Activated CD4-positive, alpha-beta T cell treated with anti-CD3 and anti-CD28 coated beads for 36 hours (primary cell): ENCODE measurements around the gene TOB1. TPM values are rescaled to one million over a fixed set of nuclear protein-coding genes. Genes with fewer than 3 reads are reported as not detected.
A peak's percentile ranks its signal among the peaks of the same experiment; 100 is the strongest.
"Not testable (repeated sequence)": the region's sequence is repeated elsewhere in the genome, so short reads cannot be mapped to it uniquely, and the experiment has no call there.

Source experiments
- ATAC-seq: fragments of 200-7000 bp; cut with Tn5 transposase; one replicate; pipeline ENCODE4 v1.10.0; 2021; ENCODE audit warnings: mild to moderate bottlenecking, moderate library complexity
- CTCF ChIA-PET: fragments of 350-600 bp; sonication (Branson Sonifier 250); formaldehyde crosslinking; loops from one replicate; lab custom pipeline; 2021; ENCODE audit warnings: antibody characterized with exemption; lab: Charles Lee
- POLR2A ChIA-PET: fragments of 350-600 bp; sonication (Branson Sonifier 250); formaldehyde crosslinking; loops from one replicate; lab custom pipeline; 2021; ENCODE audit warnings: antibody characterized with exemption, inconsistent platforms; lab: Charles Lee
- DNase-seq: peaks from one replicate; pipeline ENCODE4 v3.0.0-alpha.2; 2020
- H3K27ac Mint-ChIP-seq: one replicate; pipeline ENCODE4 v1.8.0; 2021; ENCODE audit warnings: mixed read lengths
- H3K27me3 Mint-ChIP-seq: one replicate; pipeline ENCODE4 v1.8.0; 2021; ENCODE audit warnings: mixed read lengths
- H3K36me3 Mint-ChIP-seq: one replicate; pipeline ENCODE4 v1.8.0; 2021; ENCODE audit warnings: low read depth, mixed read lengths
- H3K4me1 Mint-ChIP-seq: one replicate; pipeline ENCODE4 v1.8.0; 2021; ENCODE audit warnings: mixed read lengths
- H3K4me3 Mint-ChIP-seq: one replicate; pipeline ENCODE4 v1.8.0; 2021; ENCODE audit warnings: mild to moderate bottlenecking, moderate library complexity, mixed read lengths
- H3K9me3 Mint-ChIP-seq: one replicate; pipeline ENCODE4 v1.8.0; 2021; ENCODE audit warnings: low read depth, mixed read lengths
- intact Hi-C, 2 experiments: fragments of 100-400 bp; cut with DNase I in 1 of 2; cut with micrococcal nuclease in 1 of 2; formaldehyde crosslinking; loops; one replicate each; pipeline versions ENCODE4 v1.14.2 to v1.15.1; 2022 to 2024; cut with DNase I, micrococcal nuclease
- total RNA-seq, 2 experiments: library from RNA; stranded (reverse); gene quantifications; one replicate each; pipeline ENCODE4 v1.2.3, GENCODE V29; 2021

TOB1 gene
- total RNA-seq, 2 experiments from 2014 or later = 31.3 to 43.0 TPM

DNA sequence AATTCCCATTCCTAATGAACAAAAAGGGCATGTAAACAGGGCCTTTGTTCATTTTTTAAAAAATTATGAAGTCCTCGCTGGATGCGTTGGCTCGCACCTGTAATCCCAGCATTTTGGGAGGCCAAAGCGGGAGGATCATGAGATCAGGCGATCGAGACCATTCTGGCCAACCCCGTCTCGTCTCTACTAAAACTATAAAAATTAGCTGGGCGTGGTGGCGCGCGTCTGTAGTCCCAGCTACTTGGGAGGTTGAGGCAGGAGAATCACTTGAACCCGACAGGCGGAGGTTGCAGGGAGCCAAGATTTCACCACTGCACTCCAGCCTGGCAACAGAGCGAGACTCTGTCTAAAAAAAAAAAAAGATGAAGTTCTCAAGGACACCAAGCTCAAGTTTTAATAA lies 6.4 kb downstream of the TOB1 start:
- H3K9me3 Mint-ChIP-seq, POLR2A ChIA-PET, H3K4me3 Mint-ChIP-seq, ATAC-seq, DNase-seq, intact Hi-C loops, H3K27ac Mint-ChIP-seq, H3K27me3 Mint-ChIP-seq: not testable (repeated sequence)
- peaks cover 18% of the 10 kb centered on the region for H3K36me3 Mint-ChIP-seq
- peaks cover 26% of the 10 kb centered on the region for H3K4me1 Mint-ChIP-seq
- CTCF ChIA-PET = interaction anchor here (1.5 to 7.2 kb wide), 2 partner anchors 7 to 90 kb away, joined by 5 to 60 read pairs; no protein-coding TSS in a partner anchor

DNA sequence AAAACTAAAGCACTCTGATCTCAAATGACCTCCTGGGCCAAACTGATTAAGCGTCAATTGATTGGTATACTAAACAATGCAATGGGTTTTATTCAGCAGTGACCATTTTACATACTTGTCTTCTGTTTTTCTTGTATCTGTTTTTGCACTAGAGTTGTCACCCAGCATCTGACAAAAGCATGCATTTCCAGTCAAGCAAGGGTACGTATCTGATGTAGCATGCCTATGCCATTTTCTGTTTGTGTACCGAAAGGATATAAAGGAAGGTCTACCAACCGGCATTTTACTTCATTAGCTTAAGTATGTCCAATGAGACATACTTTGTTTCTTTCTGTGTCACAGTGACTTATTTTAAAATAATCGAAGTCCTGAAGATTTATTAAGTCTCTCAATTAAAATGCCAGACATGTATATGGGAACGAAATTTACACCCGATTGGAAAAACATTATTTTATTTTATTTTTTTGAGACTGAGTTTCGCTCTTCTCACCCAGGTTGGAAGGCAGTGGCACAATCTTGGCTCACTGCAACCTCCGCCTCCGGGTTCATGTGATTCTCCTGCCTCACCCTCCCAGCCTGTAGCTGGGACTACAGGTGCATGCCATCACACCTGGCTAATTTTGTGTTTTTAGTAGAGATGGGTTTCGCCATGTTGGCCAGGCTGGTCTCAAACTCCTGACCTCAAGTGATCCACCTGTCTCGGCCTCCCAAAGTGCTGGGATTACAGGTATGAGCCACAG lies 7.5 kb downstream of the TOB1 start:
- Mint-ChIP-seq H3K4me3 (no peak overlapping the region), H3K36me3 (peaks cover 16% of the 10 kb centered on the region), H3K9me3 (no peaks in the 10 kb centered on the region), H3K27ac (no peak overlapping the region), H3K4me1 (peaks cover 18% of the 10 kb centered on the region), H3K27me3 (no peaks in the 10 kb centered on the region)
- CTCF ChIA-PET = no interaction called here
- ATAC-seq = no peak
- DNase-seq = no peak
- POLR2A ChIA-PET = no interaction called here
- intact Hi-C loops = no loop called here

DNA sequence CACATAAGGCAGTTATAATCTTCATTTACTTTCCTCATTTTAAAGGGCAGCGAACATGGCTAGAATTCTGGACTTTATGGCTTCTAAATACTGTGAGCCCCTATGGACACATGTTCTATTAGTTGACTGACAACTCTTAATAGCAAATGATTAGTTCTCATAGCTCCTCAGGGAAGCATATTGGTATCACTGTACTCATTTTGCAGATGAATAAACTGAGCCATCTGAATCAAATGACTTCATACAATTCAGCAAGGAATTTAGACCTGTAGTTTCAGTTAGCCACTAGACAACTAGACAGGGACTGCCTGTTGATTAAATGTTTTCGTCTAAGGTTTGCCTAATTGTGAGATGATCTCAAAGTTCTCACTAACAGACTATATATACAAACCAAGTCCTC lies 9.7 kb downstream of the TOB1 start:
- Mint-ChIP-seq H3K4me1 (peaks cover 15% of the 10 kb centered on the region), H3K27me3 (no peaks in the 10 kb centered on the region), H3K4me3 (no peak overlapping the region), H3K27ac (no peak overlapping the region), H3K9me3 (no peaks in the 10 kb centered on the region), H3K36me3 (peaks cover 2% of the 10 kb centered on the region)
- ChIA-PET CTCF (interaction anchor here (0.9 to 1.6 kb wide), 8 partner anchors 8 to 100 kb away, joined by 3 to 9 read pairs (median 4); no protein-coding TSS in a partner anchor), POLR2A (interaction anchor here (1.4 kb wide), 1 partner anchor 10 kb away, joined by 3 read pairs; the partner anchor contains the start of gene TOB1)
- intact Hi-C loops = no loop called here
- ATAC-seq (no peak), DNase-seq (no peak)

DNA sequence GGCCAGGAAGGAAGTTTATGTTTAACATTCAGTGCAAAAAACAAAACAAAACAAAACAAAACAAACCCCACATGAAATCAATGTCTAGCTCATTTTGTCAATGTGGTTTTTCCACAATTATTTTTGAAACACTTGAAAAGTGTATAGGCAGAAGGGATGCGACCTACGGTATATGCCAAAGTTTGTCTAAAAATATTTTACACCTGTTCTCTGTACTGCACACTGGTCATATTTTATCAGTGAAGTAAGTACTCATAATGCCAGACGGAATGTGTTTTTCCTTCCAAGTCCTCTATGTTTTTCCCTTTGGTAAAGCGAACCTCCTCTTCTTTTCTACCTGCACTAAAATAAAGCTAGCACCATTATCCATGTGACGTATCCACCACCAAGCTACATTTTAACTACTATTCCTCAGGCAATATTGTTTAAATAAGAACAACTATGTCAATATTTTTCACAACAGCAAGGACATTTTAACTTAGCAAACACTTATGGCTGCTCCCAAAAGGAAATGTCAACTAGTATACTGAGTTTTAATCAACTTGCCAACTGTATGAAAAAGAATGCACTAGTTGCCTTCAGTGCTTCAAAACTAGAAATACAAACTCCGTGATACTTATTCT lies 10.3 kb downstream of the TOB1 start:
- Mint-ChIP-seq H3K4me1 (peaks cover 13% of the 10 kb centered on the region), H3K9me3 (no peaks in the 10 kb centered on the region), H3K36me3 (no peaks in the 10 kb centered on the region), H3K27ac (no peak overlapping the region), H3K4me3 (no peak overlapping the region), H3K27me3 (no peaks in the 10 kb centered on the region)
- ChIA-PET POLR2A (interaction anchor here (1.4 kb wide), 1 partner anchor 10 kb away, joined by 3 read pairs; the partner anchor contains the start of gene TOB1), CTCF (interaction anchor here (0.9 to 1.6 kb wide), 10 partner anchors 9 to 102 kb away, joined by 3 to 9 read pairs (median 4); partner anchors contain the start of gene TOB1)
- no peak for ATAC-seq
- DNase-seq = no peak
- intact Hi-C loops = no loop called here

DNA sequence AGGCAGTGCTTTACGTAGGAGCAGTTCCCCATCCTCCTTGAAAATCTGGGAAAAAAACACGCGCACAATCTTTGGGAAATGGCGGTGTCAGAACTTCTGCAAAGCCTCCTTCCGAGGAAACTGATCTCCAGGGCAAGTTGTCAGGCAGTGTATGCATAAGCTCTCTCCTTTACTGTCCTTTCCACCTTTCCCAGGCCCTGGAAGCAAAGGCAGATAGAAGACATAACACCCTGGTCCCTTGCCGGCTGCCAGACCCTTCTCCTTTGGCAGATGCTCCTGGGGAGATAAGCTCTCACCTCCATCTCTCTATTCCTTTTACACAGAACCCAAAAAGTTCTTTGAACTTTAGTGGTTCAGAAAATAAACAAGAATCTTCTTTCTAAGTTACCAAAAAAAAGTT lies 12.4 kb downstream of the TOB1 start:
- Mint-ChIP-seq H3K27ac (no peak overlapping the region), H3K27me3 (no peaks in the 10 kb centered on the region), H3K36me3 (no peaks in the 10 kb centered on the region), H3K4me3 (no peak overlapping the region), H3K4me1 (peaks cover 13% of the 10 kb centered on the region), H3K9me3 (no peaks in the 10 kb centered on the region)
- ChIA-PET CTCF (interaction anchor here (0.9 to 6.8 kb wide), 9 partner anchors 9 to 123 kb away, joined by 4 to 120 read pairs (median 12); partner anchors contain the start of gene TOB1), POLR2A (interaction anchor here (2.9 kb wide), 1 partner anchor 12 kb away, joined by 18 read pairs; the partner anchor contains the start of gene TOB1)
- ATAC-seq (no peak), DNase-seq (no peak)
- intact Hi-C loops = loop anchor here in 1 of 2 experiments (2.0 kb wide), 1 partner anchor 95 kb away; no protein-coding TSS in a partner anchor

DNA sequence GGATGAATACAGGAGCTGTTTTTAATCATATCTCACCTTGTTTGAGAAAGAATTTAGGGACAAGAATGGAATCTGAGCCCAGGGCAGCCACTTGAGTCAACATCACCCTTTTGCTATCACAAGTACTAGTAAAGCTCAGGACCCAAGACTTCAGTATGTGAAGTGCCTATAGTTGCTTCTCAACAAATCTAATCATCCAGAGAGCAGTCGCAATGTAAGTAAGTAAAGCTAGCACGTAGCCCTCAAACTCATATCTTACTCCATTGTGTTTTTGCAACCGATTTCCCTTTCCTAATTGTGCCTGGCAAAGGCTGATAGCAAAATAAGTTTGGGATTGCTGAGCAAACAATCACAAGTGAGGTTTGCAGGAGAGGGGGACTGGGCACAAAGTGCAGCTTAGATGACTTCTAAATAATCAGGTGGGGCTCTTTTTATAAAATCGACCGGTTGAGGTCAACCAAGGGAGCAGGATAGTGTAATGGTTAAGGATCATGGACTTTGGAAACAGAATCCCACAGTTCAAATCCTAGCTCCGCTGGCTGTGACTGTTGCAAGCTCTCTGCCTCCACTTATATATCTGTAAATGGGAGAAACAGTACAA lies 13.0 kb downstream of the TOB1 start:
- Mint-ChIP-seq H3K36me3 (no peaks in the 10 kb centered on the region), H3K4me1 (peaks cover 13% of the 10 kb centered on the region), H3K4me3 (no peak overlapping the region), H3K27me3 (no peaks in the 10 kb centered on the region), H3K9me3 (no peaks in the 10 kb centered on the region), H3K27ac (peak overlapping the region; percentile 78)
- intact Hi-C loops = loop anchor here in 1 of 2 experiments (2.0 kb wide), 1 partner anchor 96 kb away; no protein-coding TSS in a partner anchor
- DNase-seq (no peak), ATAC-seq (no peak)
- ChIA-PET POLR2A (interaction anchor here (0.6 to 2.9 kb wide), 4 partner anchors 10 to 104 kb away, joined by 3 to 18 read pairs (median 4); partner anchors contain the start of gene TOB1), CTCF (interaction anchor here (0.7 to 6.8 kb wide), 32 partner anchors 9 to 445 kb away, joined by 3 to 120 read pairs (median 5); partner anchors contain the start of gene TOB1)

DNA sequence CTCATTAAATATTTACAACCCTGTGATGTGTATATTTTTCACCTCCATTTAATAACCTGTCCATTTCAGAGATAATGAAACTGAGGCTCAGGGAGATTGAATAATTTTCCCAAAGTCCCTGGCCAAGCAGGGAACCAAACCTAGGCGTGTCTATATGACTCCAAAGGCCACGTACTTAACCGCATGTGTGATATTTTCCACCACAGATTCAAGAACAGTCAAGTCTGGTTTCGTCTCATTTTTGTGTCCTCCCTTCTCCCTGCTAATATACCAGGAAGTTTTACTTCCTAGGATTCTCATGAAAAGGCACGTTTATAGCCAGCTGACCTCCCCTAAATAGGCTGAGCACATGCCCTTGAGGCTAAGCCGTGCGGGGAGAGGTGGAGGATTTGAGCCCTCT lies 15.5 kb downstream of the TOB1 start:
- H3K4me3 Mint-ChIP-seq = no peak overlapping the region

DNA sequence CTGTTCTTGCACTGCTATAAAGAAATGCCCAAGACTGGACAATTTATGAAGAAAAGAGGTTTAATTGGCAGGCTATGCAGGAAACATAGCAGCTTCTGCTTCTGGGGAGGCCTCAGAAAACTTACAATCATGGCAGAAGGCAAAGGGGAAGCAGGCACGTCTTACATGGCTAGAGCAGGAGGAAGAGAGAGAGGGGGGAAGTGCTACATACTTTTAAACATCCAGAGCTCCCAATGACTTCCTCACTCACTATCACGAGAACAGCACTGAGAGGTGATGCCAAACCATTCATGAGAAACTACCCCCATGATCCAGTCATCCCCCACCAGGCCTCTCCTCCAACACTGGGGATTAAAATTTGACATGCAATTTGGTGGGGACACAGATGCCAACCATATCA lies 17.4 kb downstream of the TOB1 start:
- no peaks in the 10 kb centered on the region for H3K36me3 Mint-ChIP-seq
- intact Hi-C loops = no loop called here
- H3K27me3 Mint-ChIP-seq = no peaks in the 10 kb centered on the region
- H3K9me3 Mint-ChIP-seq = no peaks in the 10 kb centered on the region
- CTCF ChIA-PET = interaction anchor here (0.7 to 6.8 kb wide), 7 partner anchors 64 to 365 kb away, joined by 3 to 120 read pairs (median 4); no protein-coding TSS in a partner anchor
- DNase-seq = no peak
- H3K27ac Mint-ChIP-seq = no peak overlapping the region
- POLR2A ChIA-PET = no interaction called here
- no peak overlapping the region for H3K4me3 Mint-ChIP-seq
- H3K4me1 Mint-ChIP-seq = peaks cover 13% of the 10 kb centered on the region
- ATAC-seq = no peak

More for the DNA sequence above, 15.5 kb downstream of the TOB1 start:
- Mint-ChIP-seq H3K36me3 (no peaks in the 10 kb centered on the region), H3K9me3 (no peaks in the 10 kb centered on the region), H3K27ac (no peak overlapping the region), H3K4me1 (peaks cover 13% of the 10 kb centered on the region), H3K27me3 (no peaks in the 10 kb centered on the region)
- POLR2A ChIA-PET = no interaction called here
- intact Hi-C loops = no loop called here
- DNase-seq (no peak), ATAC-seq (no peak)
- CTCF ChIA-PET = interaction anchor here (0.9 to 6.8 kb wide), 7 partner anchors 9 to 124 kb away, joined by 3 to 120 read pairs (median 6); no protein-coding TSS in a partner anchor

DNA sequence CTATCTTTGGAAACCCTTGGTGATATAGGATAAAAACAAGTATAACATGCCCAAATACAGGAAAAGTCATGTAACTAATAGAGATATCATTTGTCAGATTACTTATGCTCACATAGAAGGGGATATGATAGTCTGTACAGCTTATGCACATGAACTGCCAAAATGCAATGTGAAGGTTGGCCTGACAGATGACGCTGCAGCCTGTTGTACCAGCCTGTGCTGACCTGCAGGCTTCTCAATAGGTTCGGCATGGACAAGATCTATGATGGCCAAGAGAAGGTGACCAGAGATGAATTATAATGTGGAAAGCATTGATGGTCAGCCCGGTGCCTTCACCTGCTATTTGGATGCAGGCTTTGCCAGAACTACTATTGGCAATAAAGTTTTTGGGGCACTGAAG lies 18.1 kb downstream of the TOB1 start:
- intact Hi-C loops = no loop called here
- no peak overlapping the region for H3K4me3 Mint-ChIP-seq
- H3K36me3 Mint-ChIP-seq = no peaks in the 10 kb centered on the region
- POLR2A ChIA-PET = interaction anchor here (0.5 kb wide), 1 partner anchor 15 kb away, joined by 6 read pairs; no protein-coding TSS in a partner anchor
- no peaks in the 10 kb centered on the region for H3K27me3 Mint-ChIP-seq
- DNase-seq (no peak), ATAC-seq (no peak)
- no peaks in the 10 kb centered on the region for H3K9me3 Mint-ChIP-seq
- no peak overlapping the region for H3K27ac Mint-ChIP-seq
- CTCF ChIA-PET = interaction anchor here (0.7 to 6.8 kb wide), 6 partner anchors 9 to 315 kb away, joined by 3 to 120 read pairs (median 4); no protein-coding TSS in a partner anchor
- H3K4me1 Mint-ChIP-seq = peaks cover 13% of the 10 kb centered on the region

DNA sequence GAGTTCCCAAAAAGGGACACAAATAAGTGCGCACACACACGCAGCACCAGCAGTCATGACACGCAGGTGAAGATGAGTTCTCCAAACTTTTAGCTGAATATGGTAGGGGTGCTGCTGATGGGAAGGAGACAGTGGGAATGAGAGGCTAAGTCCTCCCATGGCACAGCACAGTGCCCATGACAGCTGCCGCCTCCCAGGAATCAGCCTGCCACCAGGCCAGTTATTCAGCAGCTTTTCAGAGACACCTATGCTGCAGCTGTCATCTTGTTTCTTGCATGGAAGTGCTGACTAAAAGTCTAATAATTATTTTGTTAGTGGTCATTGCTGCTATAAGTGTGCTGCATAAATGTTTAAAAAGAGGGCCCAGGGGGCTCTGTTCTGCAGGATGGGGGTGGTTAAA lies 18.6 kb downstream of the TOB1 start:
- intact Hi-C loops = no loop called here
- Mint-ChIP-seq H3K4me3 (no peak overlapping the region), H3K27me3 (no peaks in the 10 kb centered on the region), H3K4me1 (peaks cover 10% of the 10 kb centered on the region), H3K36me3 (no peaks in the 10 kb centered on the region), H3K9me3 (no peaks in the 10 kb centered on the region), H3K27ac (no peak overlapping the region)
- POLR2A ChIA-PET = interaction anchor here (0.5 kb wide), 1 partner anchor 15 kb away, joined by 6 read pairs; no protein-coding TSS in a partner anchor
- no peak for DNase-seq
- no peak for ATAC-seq
- CTCF ChIA-PET = interaction anchor here (0.6 to 1.6 kb wide), 8 partner anchors 9 to 315 kb away, joined by 3 to 5 read pairs (median 3); no protein-coding TSS in a partner anchor
